HUES48 (cell line): ENCODE results near the gene MASP1.

ENCODE experiments used
- H3K27ac ChIP-seq: one replicate; pipeline ENCODE4 v1.7.0; 2013; ENCODE audit warnings: low read depth, low read length, inconsistent platforms
- H3K27me3 ChIP-seq: 2 replicates; pipeline ENCODE4 v1.6.1; 2013; ENCODE audit warnings: mild to moderate bottlenecking, low read length; ENCODE audit not compliant: control insufficient read depth, insufficient read depth
- H3K36me3 ChIP-seq: 2 replicates; pipeline ENCODE4 v1.6.1; 2013; ENCODE audit warnings: low read length; ENCODE audit not compliant: control insufficient read depth, insufficient read depth
- H3K4me1 ChIP-seq: 2 replicates; pipeline ENCODE4 v1.6.1; 2013; ENCODE audit warnings: mild to moderate bottlenecking, low read length; ENCODE audit not compliant: control insufficient read depth, insufficient read depth
- H3K4me3 ChIP-seq: 2 replicates; pipeline ENCODE4 v1.5.1; 2013; ENCODE audit warnings: mild to moderate bottlenecking, low read depth, low read length
- H3K9ac ChIP-seq: 2 replicates; pipeline ENCODE4 v1.6.1; 2013; ENCODE audit warnings: mild to moderate bottlenecking, low read depth, low read length, moderate library complexity
- H3K9me3 ChIP-seq: 2 replicates; pipeline ENCODE4 v1.6.1; 2013; ENCODE audit warnings: low read length; ENCODE audit not compliant: control insufficient read depth, insufficient read depth

Gene MASP1

GRCh38 chr3:187188931-187189330 is 102.6 kb downstream of the MASP1 start:
- H3K4me1 ChIP-seq: peaks cover 33% of the 10 kb centered on the region
- H3K27me3 ChIP-seq: no peaks in the 10 kb centered on the region
- no peak overlapping the region for H3K4me3 ChIP-seq
- H3K9ac ChIP-seq: no peak overlapping the region
- H3K9me3 ChIP-seq: no peaks in the 10 kb centered on the region
- H3K27ac ChIP-seq: no peak overlapping the region
- H3K36me3 ChIP-seq: no peaks in the 10 kb centered on the region

GRCh38 chr3:187186801-187187421 is 104.6 kb downstream of the MASP1 start:
- peaks cover 53% of the 10 kb centered on the region for H3K4me1 ChIP-seq
- H3K27me3 ChIP-seq: no peaks in the 10 kb centered on the region
- no peaks in the 10 kb centered on the region for H3K9me3 ChIP-seq

GRCh38 chr3:187186375-187186774 is 105.2 kb downstream of the MASP1 start:
- Histone ChIP-seq H3K9me3 (no peaks in the 10 kb centered on the region), H3K27me3 (no peaks in the 10 kb centered on the region), H3K36me3 (no peaks in the 10 kb centered on the region), H3K4me3 (no peak overlapping the region), H3K27ac (peak overlapping the region; percentile 74), H3K4me1 (peaks cover 58% of the 10 kb centered on the region), H3K9ac (peak overlapping the region; percentile 29; the same call in 1 of the 2 replicates)

More at GRCh38 chr3:187186801-187187421, 104.6 kb downstream of the MASP1 start:
- Histone ChIP-seq H3K9ac (no peak overlapping the region), H3K27ac (peak overlapping the region; percentile 74), H3K36me3 (no peaks in the 10 kb centered on the region), H3K4me3 (no peak overlapping the region)

- H3K9ac ChIP-seq: peak overlapping the region; percentile 49
- H3K36me3 ChIP-seq: no peaks in the 10 kb centered on the region
- peak overlapping the region; percentile 27; the same call in 1 of the 2 replicates for H3K4me3 ChIP-seq
- peak overlapping the region; percentile 74 for H3K27ac ChIP-seq
- no peaks in the 10 kb centered on the region for H3K27me3 ChIP-seq
- no peaks in the 10 kb centered on the region for H3K9me3 ChIP-seq
- H3K4me1 ChIP-seq: peaks cover 61% of the 10 kb centered on the region
Measured at GRCh38 chr3:187185759-187186158, 105.8 kb downstream of the MASP1 start.
